Subcutaneous adipose tissue (tissue), 4 donors: ENCODE results near the gene UBB. TPM values are rescaled to one million over a fixed set of nuclear protein-coding genes. Genes with fewer than 3 reads are reported as not detected.

Experiments used
- CTCF ChIP-seq: fragments of 450-650 bp; IDR thresholded peaks from one replicate; pipeline ENCODE4 v1.5.1; 2016; ENCODE audit warnings: low read depth, mild to moderate bottlenecking, control low read depth, antibody characterized with exemption, moderate library complexity
- total RNA-seq, 4 donors: library from RNA; depleted of rRNA; stranded (reverse); fragments of >200 nt; gene quantifications; one replicate each; pipeline ENCODE4 v1.1.0, GENCODE V29; 2016

UBB gene
- total RNA-seq, 4 donors from 2014 or later, result 631 to 867 (median 703) TPM

- no peak for TF ChIP-seq CTCF
These were observed 10.6 kb downstream of the UBB start for GRCh38 chr17:16391451-16391850.

- TF ChIP-seq CTCF, result no peak
These were observed 17.7 kb downstream of the UBB start for GRCh38 chr17:16398270-16399267.

- TF ChIP-seq CTCF, result no peak
These were observed 26.1 kb downstream of the UBB start for GRCh38 chr17:16406742-16407674.

GRCh38 chr17:16407911-16408588 lies 27.2 kb downstream of the UBB start:
- no peak for TF ChIP-seq CTCF

- TF ChIP-seq CTCF, result no peak
These were observed 34.4 kb downstream of the UBB start, which contains the start of gene TRPV2 for GRCh38 chr17:16415031-16415924. TRPV2 (plus strand) TSS chr17:16415571; CDS start chr17:16417669, 2,098 bp downstream.

- no peak for TF ChIP-seq CTCF
These were observed 36.5 kb downstream of the UBB start for GRCh38 chr17:16417399-16417798.
